Measurements from ENCODE around the gene ZIC4.

DNA sequence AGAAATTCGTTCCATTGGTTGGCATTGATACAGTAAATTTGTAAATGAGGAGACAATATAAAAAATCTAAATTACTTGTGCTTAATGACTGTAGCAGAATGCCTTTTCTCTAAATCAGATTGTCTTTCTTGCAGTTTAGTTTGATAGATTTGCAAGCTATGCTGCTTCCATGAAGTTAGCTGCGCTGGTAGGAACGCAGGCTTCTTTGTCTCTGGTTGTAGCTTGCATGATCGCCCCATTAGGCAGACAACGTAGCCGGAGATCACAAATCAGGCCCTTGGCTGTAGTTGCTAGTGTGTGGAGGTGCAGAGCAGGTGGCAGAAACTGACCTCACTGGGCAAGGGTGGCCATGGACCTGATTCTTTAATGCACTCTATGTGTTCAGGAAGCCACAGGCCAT lies 8.9 kb upstream of the ZIC4 start:
- TF ChIP-seq ZC3H10 (CRISPR knock-in tag; IDR thresholded peaks at IDR 0.05), result no peak
- no peak for TF ChIP-seq GLIS3 (CRISPR knock-in tag; IDR thresholded peaks at IDR 0.05)
- no peak for TF ChIP-seq ESRRG (CRISPR knock-in tag; IDR thresholded peaks at IDR 0.05)
- no peak for TF ChIP-seq OSR1 (CRISPR knock-in tag; IDR thresholded peaks at IDR 0.05)
- no peak for TF ChIP-seq ZNF8 (CRISPR knock-in tag; IDR thresholded peaks at IDR 0.05)
- TF ChIP-seq, protein P1, sequence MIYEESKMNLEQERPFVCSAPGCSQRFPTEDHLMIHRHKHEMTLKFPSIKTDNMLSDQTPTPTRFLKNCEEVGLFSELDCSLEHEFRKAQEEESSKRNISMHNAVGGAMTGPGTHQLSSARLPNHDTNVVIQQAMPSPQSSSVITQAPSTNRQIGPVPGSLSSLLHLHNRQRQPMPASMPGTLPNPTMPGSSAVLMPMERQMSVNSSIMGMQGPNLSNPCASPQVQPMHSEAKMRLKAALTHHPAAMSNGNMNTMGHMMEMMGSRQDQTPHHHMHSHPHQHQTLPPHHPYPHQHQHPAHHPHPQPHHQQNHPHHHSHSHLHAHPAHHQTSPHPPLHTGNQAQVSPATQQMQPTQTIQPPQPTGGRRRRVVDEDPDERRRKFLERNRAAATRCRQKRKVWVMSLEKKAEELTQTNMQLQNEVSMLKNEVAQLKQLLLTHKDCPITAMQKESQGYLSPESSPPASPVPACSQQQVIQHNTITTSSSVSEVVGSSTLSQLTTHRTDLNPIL (CRISPR knock-in tag; IDR thresholded peaks at IDR 0.05; ENCODE audit: low read depth), result no peak
- no peak for TF ChIP-seq CSDC2 (CRISPR knock-in tag; IDR thresholded peaks at IDR 0.05)
- no peak for TF ChIP-seq SNAI2 (CRISPR knock-in tag; IDR thresholded peaks at IDR 0.05)
- no peak for TF ChIP-seq ZNF70 (CRISPR knock-in tag; IDR thresholded peaks at IDR 0.05)
- no peak for TF ChIP-seq ARNTL (CRISPR knock-in tag; IDR thresholded peaks at IDR 0.05; ENCODE audit: borderline replicate concordance, low read depth)
- no peak for TF ChIP-seq CSRNP3 (CRISPR knock-in tag; IDR thresholded peaks at IDR 0.05)
- no peak for TF ChIP-seq BACH2 (CRISPR knock-in tag; IDR thresholded peaks at IDR 0.05; ENCODE audit: borderline replicate concordance)
- TF ChIP-seq PATZ1 (CRISPR knock-in tag; IDR thresholded peaks at IDR 0.05; ENCODE audit: borderline replicate concordance), result no peak
